KBM-7 (cell line): ENCODE results near the gene CTNND2.
A peak's percentile ranks its signal among the peaks of the same experiment; 100 is the strongest.
"Not testable (repeated sequence)": the region's sequence is repeated elsewhere in the genome, so short reads cannot be mapped to it uniquely, and the experiment has no call there.

ENCODE experiments used
- DNase-seq: peaks from one replicate; pipeline ENCODE4 v3.0.0-alpha.2; 2015
- in situ Hi-C: fragments of 300-500 bp; cut with MboI; formaldehyde crosslinking; loops from 2 replicates; pipeline ENCODE4 v1.14.3; 2020; ENCODE audit warnings: low sequenced_read_pairs, low pct_unique_long_range_greater_than_20kb, mixed read lengths

CTNND2 gene

GRCh38 chr5:11449966-11450365 is 454.3 kb downstream of the CTNND2 start:
- DNase-seq, result no peak
- in situ Hi-C loops, result no loop called here

GRCh38 chr5:11449217-11449616 is 455.0 kb downstream of the CTNND2 start:
- no peak for DNase-seq
- in situ Hi-C loops, result no loop called here

GRCh38 chr5:11443831-11444230 is 460.4 kb downstream of the CTNND2 start:
- in situ Hi-C loops, result no loop called here
- DNase-seq, result no peak

GRCh38 chr5:11432116-11432515 is 472.1 kb downstream of the CTNND2 start:
- no peak for DNase-seq
- in situ Hi-C loops, result no loop called here

- no peak for DNase-seq
These were observed 475.0 kb downstream of the CTNND2 start for GRCh38 chr5:11429254-11429653.

GRCh38 chr5:11427569-11427968 is 476.7 kb downstream of the CTNND2 start:
- in situ Hi-C loops, result no loop called here
- DNase-seq, result no peak

More at GRCh38 chr5:11429254-11429653, 475.0 kb downstream of the CTNND2 start:
- in situ Hi-C loops, result no loop called here

- no peak for DNase-seq
- in situ Hi-C loops, result no loop called here
These were observed 477.8 kb downstream of the CTNND2 start for GRCh38 chr5:11426442-11426841.

GRCh38 chr5:11422342-11422741 is 481.9 kb downstream of the CTNND2 start:
- DNase-seq, result no peak

GRCh38 chr5:11420969-11421368 is 483.3 kb downstream of the CTNND2 start:
- DNase-seq, result peak; percentile 1
- in situ Hi-C loops, result no loop called here

More at GRCh38 chr5:11422342-11422741, 481.9 kb downstream of the CTNND2 start:
- in situ Hi-C loops, result no loop called here

- DNase-seq, result no peak
- in situ Hi-C loops, result no loop called here
These were observed 488.5 kb downstream of the CTNND2 start for GRCh38 chr5:11415751-11416150.

GRCh38 chr5:11414732-11415131 is 489.5 kb downstream of the CTNND2 start:
- DNase-seq, in situ Hi-C loops: not testable (repeated sequence)

- no peak for DNase-seq
These were observed 492.6 kb downstream of the CTNND2 start for GRCh38 chr5:11411621-11412020.

GRCh38 chr5:11407556-11408145 is 496.6 kb downstream of the CTNND2 start:
- in situ Hi-C loops, result no loop called here
- no peak for DNase-seq

More at GRCh38 chr5:11411621-11412020, 492.6 kb downstream of the CTNND2 start:
- in situ Hi-C loops, result no loop called here

GRCh38 chr5:11400316-11400715 is 503.9 kb downstream of the CTNND2 start:
- no peak for DNase-seq
- in situ Hi-C loops, result no loop called here

GRCh38 chr5:11398728-11399127 is 505.5 kb downstream of the CTNND2 start:
- in situ Hi-C loops, result no loop called here
- no peak for DNase-seq

- in situ Hi-C loops, result no loop called here
These were observed 506.7 kb downstream of the CTNND2 start for GRCh38 chr5:11397549-11397948.

GRCh38 chr5:11396917-11397316 is 507.3 kb downstream of the CTNND2 start:
- in situ Hi-C loops, result no loop called here

More at GRCh38 chr5:11397549-11397948, 506.7 kb downstream of the CTNND2 start:
- DNase-seq, result no peak

GRCh38 chr5:11394933-11395332 is 509.3 kb downstream of the CTNND2 start:
- no peak for DNase-seq
- in situ Hi-C loops, result no loop called here

More at GRCh38 chr5:11396917-11397316, 507.3 kb downstream of the CTNND2 start:
- no peak for DNase-seq

- in situ Hi-C loops, result no loop called here
- no peak for DNase-seq
These were observed 513.9 kb downstream of the CTNND2 start for GRCh38 chr5:11390291-11390767.

- in situ Hi-C loops, result no loop called here
- DNase-seq, result no peak
These were observed 516.9 kb downstream of the CTNND2 start for GRCh38 chr5:11387382-11387781.

- in situ Hi-C loops, result no loop called here
- DNase-seq, result no peak
These were observed 517.8 kb downstream of the CTNND2 start for GRCh38 chr5:11386398-11386797.
